NCI-H1930 (cell line): ENCODE results near the gene ULK1.

Source experiments
- DNase-seq, 2 experiments: peaks; one replicate each; lab custom pipeline; 2025; lab: John Stamatoyannopoulos, UW

ULK1 gene

GRCh38 chr12:131892711-131893604 lies 1.5 kb upstream of the ULK1 start:
- no peak for DNase-seq

- no peak for DNase-seq
These were observed 663 bp upstream of the ULK1 start for GRCh38 chr12:131893605-131894312.

- no peak for DNase-seq
These were observed 688 bp downstream of the ULK1 start for GRCh38 chr12:131894981-131895639.

GRCh38 chr12:131895640-131896079 lies 1.2 kb downstream of the ULK1 start:
- no peak for DNase-seq

- DNase-seq, result peak; percentile 25 to 60
These were observed 1.8 kb downstream of the ULK1 start for GRCh38 chr12:131896080-131896810.

- no peak for DNase-seq
These were observed 2.4 kb downstream of the ULK1 start for GRCh38 chr12:131896811-131897270.

- DNase-seq, result no peak
These were observed 2.9 kb downstream of the ULK1 start for GRCh38 chr12:131897276-131897675.

GRCh38 chr12:131897875-131898274 lies 3.5 kb downstream of the ULK1 start:
- DNase-seq, result no peak

- no peak for DNase-seq
These were observed 6.0 kb downstream of the ULK1 start for GRCh38 chr12:131900397-131900796.

- DNase-seq, result no peak
These were observed 7.3 kb downstream of the ULK1 start for GRCh38 chr12:131901431-131902331.

- DNase-seq, result no peak
These were observed 8.2 kb downstream of the ULK1 start for GRCh38 chr12:131902332-131903241.

GRCh38 chr12:131903270-131904255 lies 9.1 kb downstream of the ULK1 start:
- DNase-seq, result no peak

GRCh38 chr12:131904346-131904745 lies 9.9 kb downstream of the ULK1 start:
- no peak for DNase-seq

- no peak for DNase-seq
These were observed 10.7 kb downstream of the ULK1 start for GRCh38 chr12:131905081-131905629.

GRCh38 chr12:131905630-131906091 lies 11.2 kb downstream of the ULK1 start:
- no peak for DNase-seq

- DNase-seq, result no peak
These were observed 13.1 kb downstream of the ULK1 start for GRCh38 chr12:131907379-131908091.
